Hepatocyte (in vitro differentiated cells): ENCODE results near the gene NEB. TPM values are rescaled to one million over a fixed set of nuclear protein-coding genes. Genes with fewer than 3 reads are reported as not detected.
A peak's percentile ranks its signal among the peaks of the same experiment; 100 is the strongest.
"Not testable (repeated sequence)": the region's sequence is repeated elsewhere in the genome, so short reads cannot be mapped to it uniquely, and the experiment has no call there.

Experiments
- DNase-seq: peaks from one replicate; pipeline ENCODE4 v3.0.0-alpha.2; 2016; ENCODE audit warnings: low spot score
- H2AFZ ChIP-seq: fragments of 200-600 bp; sonication (generic); 2 replicates; pipeline ENCODE4 v1.6.0; 2016; ENCODE audit warnings: antibody characterized with exemption, mild to moderate bottlenecking
- H3K27ac ChIP-seq: fragments of 200-600 bp; sonication (generic); 2 replicates; pipeline ENCODE4 v1.5.1; 2016; ENCODE audit warnings: mild to moderate bottlenecking
- H3K27me3 ChIP-seq: fragments of 200-600 bp; sonication (generic); 2 replicates; pipeline ENCODE4 v1.6.1; 2016
- H3K36me3 ChIP-seq: fragments of 200-600 bp; sonication (generic); replicated peaks from 2 replicates; pipeline ENCODE4 v1.5.1; 2016; ENCODE audit warnings: low read depth; ENCODE audit not compliant: insufficient read depth
- H3K4me1 ChIP-seq: fragments of 200-600 bp; sonication (generic); 2 replicates; pipeline ENCODE4 v1.5.1; 2016; ENCODE audit warnings: mild to moderate bottlenecking, moderate library complexity; ENCODE audit not compliant: insufficient read depth
- H3K4me2 ChIP-seq: fragments of 200-600 bp; sonication (generic); 2 replicates; pipeline ENCODE4 v1.6.0; 2016
- H3K4me3 ChIP-seq: fragments of 200-600 bp; sonication (generic); 2 replicates; pipeline ENCODE4 v1.5.1; 2016; ENCODE audit warnings: mild to moderate bottlenecking
- H3K79me2 ChIP-seq: fragments of 200-600 bp; sonication (generic); 2 replicates; pipeline ENCODE4 v1.6.0; 2017; ENCODE audit warnings: mild to moderate bottlenecking
- H3K9me2 ChIP-seq: fragments of 200-600 bp; sonication (generic); replicated peaks from 2 replicates; pipeline ENCODE4 v1.6.0; 2017; ENCODE audit warnings: mild to moderate bottlenecking; ENCODE audit not compliant: insufficient read depth
- H3K9me3 ChIP-seq: fragments of 200-600 bp; sonication (generic); 2 replicates; pipeline ENCODE4 v1.5.1; 2016; ENCODE audit warnings: low read depth, mild to moderate bottlenecking
- H4K20me1 ChIP-seq: fragments of 200-600 bp; sonication (generic); 2 replicates; pipeline ENCODE4 v1.6.0; 2016; ENCODE audit warnings: mild to moderate bottlenecking; ENCODE audit not compliant: insufficient read depth, poor library complexity, severe bottlenecking
- EZH2 ChIP-seq: fragments of 200-600 bp; sonication (generic); IDR thresholded peaks from 2 replicates; pipeline ENCODE4 v1.6.1; 2016; ENCODE audit warnings: antibody characterized with exemption, mild to moderate bottlenecking, borderline replicate concordance
- EZH2phosphoT487 ChIP-seq: fragments of 200-600 bp; sonication (generic); IDR thresholded peaks from one replicate; pipeline ENCODE4 v1.6.1; 2018; ENCODE audit warnings: antibody characterized with exemption, mild to moderate bottlenecking, low read depth, moderate library complexity; ENCODE audit not compliant: unreplicated experiment, severe bottlenecking
- WGBS: methylation state at CpG from one replicate; pipeline ENCODE4 v1.1.6; 2016; ENCODE audit warnings: low lambda C conversion rate; ENCODE audit errors: missing lambda C conversion rate; 5-methylcytosine and 5-hydroxymethylcytosine counted together
- polyA plus RNA-seq: library from polyadenylated mRNA; unstranded; fragments of >200 nt; fragmentation: Nextera tagmentation; extraction: Ambion mirVana; gene quantifications from 2 replicates; pipeline ENCODE4 v1.2.1, GENCODE V29; 2016
- total RNA-seq: library from RNA; depleted of rRNA; stranded (reverse); fragments of >200 nt; gene quantifications from 2 replicates; pipeline ENCODE4 v1.2.3, GENCODE V29; 2014
- TF ChIP-seq, protein P1 (sequence below): fragments of 200-600 bp; sonication (generic); IDR thresholded peaks from 2 replicates; pipeline ENCODE4 v1.5.1; 2016; ENCODE audit warnings: antibody characterized with exemption, mild to moderate bottlenecking; ENCODE audit not compliant: poor library complexity

The NEB gene
- total and polyA plus RNA-seq, 2 experiments from 2014 or later, result 0.75 to 2.2 TPM

DNA sequence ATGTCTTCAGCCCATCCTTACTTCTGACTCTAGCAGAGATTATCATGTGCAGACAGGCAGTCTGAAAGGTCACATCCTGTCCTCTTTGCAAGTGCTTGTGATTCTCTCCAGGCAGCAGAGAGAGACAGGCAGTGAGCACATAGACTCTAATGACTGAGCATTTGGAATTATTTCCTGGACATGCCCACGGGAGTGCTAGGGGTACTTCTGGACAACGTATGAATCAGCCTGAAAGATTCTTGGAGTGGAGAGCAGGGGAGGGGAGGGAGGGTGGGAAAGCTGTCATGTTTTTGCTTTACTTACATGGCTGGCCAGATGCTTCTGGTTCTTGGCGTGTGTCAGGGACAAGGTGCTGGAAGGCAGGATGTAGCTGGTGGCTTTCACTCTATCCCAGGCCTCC lies 174.0 kb downstream of the NEB start:
- no peaks in the 10 kb centered on the region for H3K36me3 ChIP-seq
- H3K9me2 ChIP-seq, result no peaks in the 10 kb centered on the region
- no peak for TF ChIP-seq EZH2
- TF ChIP-seq, protein P1, sequence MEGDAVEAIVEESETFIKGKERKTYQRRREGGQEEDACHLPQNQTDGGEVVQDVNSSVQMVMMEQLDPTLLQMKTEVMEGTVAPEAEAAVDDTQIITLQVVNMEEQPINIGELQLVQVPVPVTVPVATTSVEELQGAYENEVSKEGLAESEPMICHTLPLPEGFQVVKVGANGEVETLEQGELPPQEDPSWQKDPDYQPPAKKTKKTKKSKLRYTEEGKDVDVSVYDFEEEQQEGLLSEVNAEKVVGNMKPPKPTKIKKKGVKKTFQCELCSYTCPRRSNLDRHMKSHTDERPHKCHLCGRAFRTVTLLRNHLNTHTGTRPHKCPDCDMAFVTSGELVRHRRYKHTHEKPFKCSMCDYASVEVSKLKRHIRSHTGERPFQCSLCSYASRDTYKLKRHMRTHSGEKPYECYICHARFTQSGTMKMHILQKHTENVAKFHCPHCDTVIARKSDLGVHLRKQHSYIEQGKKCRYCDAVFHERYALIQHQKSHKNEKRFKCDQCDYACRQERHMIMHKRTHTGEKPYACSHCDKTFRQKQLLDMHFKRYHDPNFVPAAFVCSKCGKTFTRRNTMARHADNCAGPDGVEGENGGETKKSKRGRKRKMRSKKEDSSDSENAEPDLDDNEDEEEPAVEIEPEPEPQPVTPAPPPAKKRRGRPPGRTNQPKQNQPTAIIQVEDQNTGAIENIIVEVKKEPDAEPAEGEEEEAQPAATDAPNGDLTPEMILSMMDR, result no peak
- no peak for TF ChIP-seq EZH2phosphoT487
- H3K4me3 ChIP-seq, result no peak overlapping the region
- no peaks in the 10 kb centered on the region for H3K9me3 ChIP-seq
- H3K4me1 ChIP-seq, result no peaks in the 10 kb centered on the region
- no peaks in the 10 kb centered on the region for H3K27me3 ChIP-seq
- no peaks in the 10 kb centered on the region for H4K20me1 ChIP-seq
- peak; percentile 60 for DNase-seq
- H3K4me2 ChIP-seq, result no peak overlapping the region
- no peak overlapping the region for H2AFZ ChIP-seq
- no peak overlapping the region for H3K27ac ChIP-seq
- no peaks in the 10 kb centered on the region for H3K79me2 ChIP-seq
- 30% methylated on average over 3 of the region's 3 CpGs for WGBS

DNA sequence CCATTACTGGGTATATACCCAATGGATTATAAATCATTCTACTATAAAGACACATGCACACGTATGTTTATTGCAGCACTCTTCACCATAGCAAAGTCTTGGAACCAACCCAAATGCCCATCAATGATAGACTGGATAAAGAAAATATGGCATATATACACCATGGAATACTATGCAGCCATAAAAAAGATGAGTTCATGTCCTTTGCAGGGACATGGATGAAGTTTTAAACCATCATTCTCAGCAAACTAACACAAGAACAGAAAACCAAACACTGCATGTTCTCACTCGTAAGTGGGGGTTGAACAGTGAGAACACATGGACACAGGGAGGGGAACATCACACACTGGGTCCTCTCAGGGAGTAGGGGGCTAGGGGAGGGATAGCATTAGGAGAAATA lies 174.8 kb downstream of the NEB start:
- H3K4me2 ChIP-seq, H3K27ac ChIP-seq, DNase-seq, H3K4me3 ChIP-seq, H3K27me3 ChIP-seq, H3K4me1 ChIP-seq, H2AFZ ChIP-seq, H3K9me2 ChIP-seq, H3K9me3 ChIP-seq, H3K79me2 ChIP-seq, H3K36me3 ChIP-seq, H4K20me1 ChIP-seq: not testable (repeated sequence)
- WGBS, result 91% methylated on average over 2 of the region's 2 CpGs

DNA sequence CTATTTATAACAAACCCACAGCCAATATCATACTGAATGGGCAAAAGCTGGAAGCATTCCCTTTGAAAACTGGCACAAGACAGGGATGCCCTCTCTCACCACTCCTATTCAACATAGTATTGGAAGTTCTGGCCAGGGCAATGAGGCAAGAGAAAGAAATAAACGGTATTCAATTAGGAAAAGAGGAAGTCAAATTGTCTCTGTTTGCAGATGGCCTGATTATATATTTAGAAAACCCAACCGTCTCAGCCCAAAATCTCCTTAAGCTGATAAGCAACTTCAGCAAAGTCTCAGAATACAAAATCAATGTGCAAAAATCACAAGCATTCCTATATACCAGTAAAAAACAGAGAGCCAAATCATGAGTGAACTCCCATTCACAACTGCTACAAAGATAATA lies 176.4 kb downstream of the NEB start:
- WGBS, result 67% methylated on average over 2 of the region's 2 CpGs
- H3K27me3 ChIP-seq, H3K9me2 ChIP-seq, H3K79me2 ChIP-seq, H3K9me3 ChIP-seq, H3K4me3 ChIP-seq, H3K27ac ChIP-seq, DNase-seq, H2AFZ ChIP-seq, H3K36me3 ChIP-seq, H4K20me1 ChIP-seq, H3K4me1 ChIP-seq, H3K4me2 ChIP-seq: not testable (repeated sequence)

DNA sequence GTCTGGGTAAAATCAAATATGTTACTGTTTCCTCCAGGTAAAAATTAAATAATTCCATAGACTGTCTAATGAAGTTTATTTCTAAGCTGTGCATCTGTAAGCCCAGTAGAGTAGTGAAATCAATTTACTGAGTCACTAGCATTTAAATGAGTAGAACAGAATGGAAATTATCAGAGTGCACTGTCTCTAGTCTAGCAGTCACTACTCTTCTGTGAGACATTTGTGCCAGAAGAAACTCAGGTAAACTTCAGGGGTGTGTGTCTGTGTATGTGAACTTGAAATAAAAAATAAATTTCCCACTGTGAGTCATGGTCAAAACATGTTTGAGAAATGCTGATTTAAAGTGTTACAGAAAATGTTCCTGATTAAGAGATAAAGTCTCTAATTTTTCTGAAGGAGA lies 178.2 kb downstream of the NEB start:
- Histone ChIP-seq H3K9me3 (no peaks in the 10 kb centered on the region), H3K9me2 (no peaks in the 10 kb centered on the region), H3K4me2 (no peak overlapping the region), H3K27me3 (no peaks in the 10 kb centered on the region), H3K4me3 (no peak overlapping the region), H2AFZ (no peak overlapping the region), H4K20me1 (no peaks in the 10 kb centered on the region), H3K4me1 (no peaks in the 10 kb centered on the region), H3K36me3 (no peaks in the 10 kb centered on the region), H3K79me2 (no peaks in the 10 kb centered on the region), H3K27ac (no peak overlapping the region)
- no peak for DNase-seq
- TF ChIP-seq EZH2phosphoT487 (no peak), EZH2 (no peak)
- TF ChIP-seq, protein P1, result no peak

DNA sequence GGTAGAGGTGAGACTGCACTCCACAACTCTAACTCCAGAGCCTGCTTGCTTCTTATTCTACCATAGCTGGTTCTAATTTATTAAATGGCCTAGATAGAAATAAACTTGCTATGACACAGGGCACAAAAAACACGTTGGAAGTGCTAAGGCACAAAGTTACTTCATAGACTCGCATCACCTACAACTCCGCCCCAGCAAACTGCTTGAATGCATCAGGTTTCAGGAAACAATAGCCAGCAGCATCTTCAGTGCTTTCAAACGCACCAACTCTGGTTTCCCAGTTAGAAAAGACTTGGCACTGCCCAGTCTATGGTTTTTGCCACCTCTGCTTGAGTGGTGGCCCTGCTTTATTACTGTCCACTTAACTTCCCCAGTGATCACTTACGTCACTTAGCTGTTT lies 182.0 kb downstream of the NEB start:
- TF ChIP-seq EZH2phosphoT487, result no peak
- TF ChIP-seq, protein P1, result no peak
- TF ChIP-seq EZH2, result no peak
- Histone ChIP-seq H3K36me3 (no peaks in the 10 kb centered on the region), H3K4me3 (no peak overlapping the region), H3K79me2 (no peaks in the 10 kb centered on the region), H3K27ac (no peak overlapping the region), H4K20me1 (no peaks in the 10 kb centered on the region), H3K9me2 (no peaks in the 10 kb centered on the region), H3K27me3 (no peaks in the 10 kb centered on the region), H3K9me3 (no peaks in the 10 kb centered on the region), H3K4me1 (no peaks in the 10 kb centered on the region), H3K4me2 (no peak overlapping the region), H2AFZ (no peak overlapping the region)
- WGBS, result 64% methylated on average over 5 of the region's 5 CpGs
- no peak for DNase-seq
